Esophagus (tissue), 2 donors: Measurements from ENCODE around the gene EXT2. TPM values are rescaled to one million over a fixed set of nuclear protein-coding genes. Genes with fewer than 3 reads are reported as not detected.

Experiments
- H3K27ac ChIP-seq, 2 donors: one replicate each; pipeline ENCODE4 v1.5.1; 2013; ENCODE audit warnings: low read depth in 2 of 2, mild to moderate bottlenecking in 2 of 2, inconsistent platforms in 1 of 2, low read length in 1 of 2, moderate library complexity in 1 of 2
- H3K27me3 ChIP-seq, 2 donors: one replicate each; pipeline ENCODE4 v1.6.1; 2013; ENCODE audit warnings: low read length in 2 of 2, control low read depth in 1 of 2, mild to moderate bottlenecking in 1 of 2; ENCODE audit not compliant: insufficient read depth in 2 of 2, control insufficient read depth in 1 of 2
- H3K36me3 ChIP-seq, 2 donors: one replicate each; pipeline ENCODE4 v1.6.1; 2013; ENCODE audit warnings: low read length in 1 of 2; ENCODE audit not compliant: control insufficient read depth in 2 of 2, insufficient read depth in 2 of 2
- H3K4me1 ChIP-seq, 2 donors: one replicate each; pipeline ENCODE4 v1.6.1; 2013; ENCODE audit warnings: low read length in 1 of 2; ENCODE audit not compliant: control insufficient read depth in 2 of 2, insufficient read depth in 2 of 2
- H3K4me3 ChIP-seq, 2 donors: one replicate each; pipeline ENCODE4 v1.5.1; 2013; ENCODE audit warnings: low read length in 2 of 2, mild to moderate bottlenecking in 2 of 2, low read depth in 1 of 2, moderate library complexity in 1 of 2
- H3K9me3 ChIP-seq, 2 donors: one replicate each; pipeline ENCODE4 v1.6.1; 2013; ENCODE audit warnings: mild to moderate bottlenecking in 2 of 2, low read depth in 1 of 2, low read length in 1 of 2, moderate library complexity in 1 of 2; ENCODE audit not compliant: control insufficient read depth in 2 of 2, insufficient read depth in 1 of 2
- WGBS, 2 donors: extraction: QIAGEN DNeasy Blood & Tissue Kit; methylation state at CpG; one replicate each; pipeline ENCODE4 v1.1.7; 2013; 5-methylcytosine and 5-hydroxymethylcytosine counted together
- polyA plus RNA-seq, 2 donors: library from polyadenylated mRNA; stranded (reverse); fragments of 200-250 nt; gene quantifications; one replicate each; pipeline ENCODE4 v1.2.3, GENCODE V29; 2013
- donor health status: healthy with polysubstance abuse.
- donor health status: Bipolar disorder and iron deficiency.

Gene EXT2
- polyA plus RNA-seq, 2 donors = 13.5 to 16.4 TPM

DNA sequence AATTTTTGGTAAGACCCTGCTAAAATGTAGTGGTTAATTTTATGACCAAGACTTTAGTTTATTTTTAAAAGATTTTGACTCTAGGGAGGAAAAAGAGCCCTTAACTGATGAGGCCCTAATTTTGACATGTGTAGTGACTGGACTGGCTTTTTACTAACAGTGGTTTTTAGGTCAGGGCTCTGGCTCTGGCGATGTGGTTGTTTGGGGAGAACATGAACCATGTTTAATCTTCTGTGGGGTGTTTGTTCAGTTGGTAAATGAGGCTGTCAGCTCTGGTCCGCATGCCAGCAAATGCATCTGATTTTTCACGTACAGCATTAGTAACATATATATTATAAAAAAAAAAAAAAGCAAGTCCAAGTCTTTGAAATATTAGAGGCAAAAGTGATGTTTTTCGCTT is 104.3 kb downstream of the EXT2 start:
- no peak overlapping the region for H3K4me3 ChIP-seq
- no peaks in the 10 kb centered on the region for H3K9me3 ChIP-seq
- peaks cover 2% of the 10 kb centered on the region in 2 donors for H3K36me3 ChIP-seq
- no peak overlapping the region for H3K27ac ChIP-seq
- H3K27me3 ChIP-seq = no peaks in the 10 kb centered on the region
- 80 to 82% methylated on average over 4 of the region's 4 CpGs for WGBS, 2 donors
- peaks cover 0 to 3% of the 10 kb centered on the region in 2 donors for H3K4me1 ChIP-seq

DNA sequence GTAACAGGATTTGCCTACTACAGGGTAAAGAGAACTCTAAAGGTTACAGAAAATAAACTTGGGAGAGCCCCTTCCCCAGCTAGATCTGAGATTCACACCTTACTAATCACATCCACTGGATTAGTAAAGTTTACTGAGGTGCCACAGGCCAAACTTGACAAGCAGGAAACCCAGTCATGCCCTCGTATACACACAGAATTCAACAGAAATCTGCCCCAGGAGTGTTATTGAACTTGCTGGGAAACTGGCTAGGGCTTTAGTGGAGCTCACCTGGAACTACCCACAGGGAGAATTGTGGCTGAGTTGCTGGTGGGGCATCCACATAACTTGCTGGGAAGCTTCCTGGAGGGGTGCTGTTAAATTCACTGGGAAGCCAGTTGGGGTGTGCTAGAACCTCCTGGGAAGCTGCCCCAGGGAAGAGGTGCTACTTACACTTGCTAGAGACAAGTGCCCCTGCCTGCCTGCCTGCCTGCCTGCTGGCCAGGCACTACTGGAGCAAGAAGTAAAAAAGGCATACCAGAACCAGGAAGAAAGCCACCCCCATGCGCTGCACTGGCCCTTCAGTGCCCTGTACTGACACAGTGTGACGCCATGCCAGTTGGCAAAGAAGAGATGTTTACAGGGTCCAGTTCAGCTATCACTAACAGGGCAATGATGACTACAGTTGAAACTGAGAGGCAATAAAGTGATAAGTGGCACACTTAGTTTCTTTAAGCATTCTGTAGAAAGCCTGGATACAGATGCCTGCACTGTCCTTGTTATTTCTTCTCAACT is 108.0 kb downstream of the EXT2 start:
- no peak overlapping the region for H3K4me3 ChIP-seq
- H3K36me3 ChIP-seq = peaks cover 6 to 7% of the 10 kb centered on the region in 2 donors
- WGBS, 2 donors = 66 to 81% methylated on average over 3 of the region's 3 CpGs
- no peaks in the 10 kb centered on the region for H3K27me3 ChIP-seq
- peak overlapping the region; percentile 42 to 61 for H3K27ac ChIP-seq
- peaks cover 0 to 3% of the 10 kb centered on the region in 2 donors for H3K4me1 ChIP-seq
- H3K9me3 ChIP-seq = no peaks in the 10 kb centered on the region

DNA sequence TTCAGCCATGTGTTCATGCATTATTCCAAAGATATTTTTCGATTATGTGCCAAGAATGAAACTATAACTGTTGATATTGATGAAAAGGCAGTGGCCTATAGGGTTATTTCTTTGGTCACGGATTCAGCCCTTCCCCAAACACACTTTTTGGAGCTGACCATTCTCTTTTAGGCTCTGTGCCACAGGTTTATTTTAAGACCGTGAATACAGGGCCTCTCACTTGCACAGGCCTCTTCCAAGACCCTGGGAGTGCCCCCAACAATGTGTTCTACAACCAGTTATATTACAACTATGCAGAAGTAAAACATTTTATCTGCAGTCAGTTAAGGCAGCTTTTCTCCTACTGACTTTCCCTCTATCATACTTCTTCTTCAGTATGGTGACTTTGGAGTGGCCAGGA is 109.9 kb downstream of the EXT2 start:
- Histone ChIP-seq H3K27ac (no peak overlapping the region), H3K4me3 (no peak overlapping the region), H3K4me1 (peaks cover 0 to 3% of the 10 kb centered on the region in 2 donors), H3K9me3 (no peaks in the 10 kb centered on the region), H3K27me3 (no peaks in the 10 kb centered on the region), H3K36me3 (peaks cover 6 to 7% of the 10 kb centered on the region in 2 donors)
- WGBS, 2 donors = 84 to 86% methylated on average over 3 of the region's 3 CpGs

DNA sequence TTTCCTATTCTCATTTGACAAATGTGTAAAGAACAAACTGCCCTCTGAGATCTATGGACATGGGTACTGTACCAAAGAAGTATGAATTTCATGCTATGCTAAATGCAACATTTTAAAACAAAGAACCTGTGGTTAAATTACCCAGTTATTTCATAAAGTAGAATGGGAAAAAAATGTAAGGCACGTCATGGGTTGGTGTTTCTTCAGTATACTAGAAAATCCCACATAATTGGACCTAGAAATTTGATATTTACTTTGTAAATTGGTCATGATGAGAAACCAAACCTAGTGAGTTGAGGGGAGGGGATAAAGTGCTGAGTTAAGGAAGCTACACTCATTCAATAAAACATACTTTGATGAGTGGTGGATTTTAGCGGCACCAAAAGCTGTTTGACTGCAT is 110.4 kb downstream of the EXT2 start:
- no peak overlapping the region for H3K27ac ChIP-seq
- H3K36me3 ChIP-seq = peaks cover 5 to 6% of the 10 kb centered on the region in 2 donors
- H3K4me1 ChIP-seq = peaks cover 0 to 3% of the 10 kb centered on the region in 2 donors
- H3K9me3 ChIP-seq = no peaks in the 10 kb centered on the region
- H3K4me3 ChIP-seq = no peak overlapping the region
- no peaks in the 10 kb centered on the region for H3K27me3 ChIP-seq
- WGBS, 2 donors = 96% methylated on average over 2 of the region's 2 CpGs

DNA sequence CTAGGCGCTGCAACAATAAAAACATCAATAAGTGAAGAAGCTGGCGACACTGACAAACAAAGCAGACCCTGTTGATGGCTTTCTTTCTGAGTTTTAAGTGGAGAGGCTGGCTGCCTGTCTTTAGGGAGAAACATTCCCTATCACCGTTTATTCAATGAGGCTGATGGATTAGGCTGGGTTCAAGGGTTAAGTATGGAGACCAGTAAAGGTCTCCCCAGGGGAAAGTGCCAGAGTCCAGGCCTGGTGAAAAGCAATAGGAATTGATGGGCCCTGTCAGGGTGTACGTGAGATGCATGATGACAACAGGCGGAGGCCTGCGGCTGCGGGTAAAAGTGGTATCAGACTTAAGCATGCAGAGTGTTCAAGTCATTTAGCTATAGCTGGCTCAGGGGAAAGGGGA is 111.8 kb downstream of the EXT2 start:
- no peak overlapping the region for H3K4me3 ChIP-seq
- H3K27me3 ChIP-seq = no peaks in the 10 kb centered on the region
- H3K9me3 ChIP-seq = no peaks in the 10 kb centered on the region
- H3K36me3 ChIP-seq = peaks cover 5 to 6% of the 10 kb centered on the region in 2 donors
- 90% methylated on average over 7 of the region's 7 CpGs for WGBS, 2 donors
- no peak overlapping the region for H3K27ac ChIP-seq
- H3K4me1 ChIP-seq = peaks cover 0 to 3% of the 10 kb centered on the region in 2 donors

DNA sequence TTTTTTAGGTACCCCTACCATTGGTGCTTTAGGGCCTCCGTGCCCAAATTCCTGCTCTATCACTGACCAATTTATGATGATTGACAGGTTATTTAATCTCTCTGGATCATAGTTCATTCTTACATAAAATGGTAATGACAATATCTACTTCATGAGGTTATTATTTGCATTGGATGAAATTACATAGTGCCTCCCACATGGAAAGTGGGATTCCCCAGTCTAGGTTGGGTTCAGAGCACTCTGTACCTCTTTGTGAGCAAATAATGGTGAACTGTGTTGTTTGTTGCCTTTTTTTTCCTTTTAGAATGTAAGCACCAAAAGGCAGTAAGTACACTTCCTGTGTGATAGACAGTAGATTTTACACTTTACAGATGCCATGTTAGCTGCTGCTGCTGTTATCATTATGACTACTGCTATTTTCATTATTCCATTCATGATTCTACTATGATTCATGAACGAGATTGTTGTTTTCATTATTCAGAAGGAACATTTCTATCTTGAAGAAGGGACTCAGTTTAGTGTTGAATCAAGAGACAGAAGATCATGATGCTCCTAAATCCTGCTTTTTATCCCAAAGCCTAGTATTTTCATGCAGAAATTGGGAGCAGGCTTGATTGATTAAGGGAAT is 113.6 kb downstream of the EXT2 start:
- Histone ChIP-seq H3K36me3 (peaks cover 5 to 6% of the 10 kb centered on the region in 2 donors), H3K27ac (no peak overlapping the region), H3K4me3 (no peak overlapping the region), H3K27me3 (no peaks in the 10 kb centered on the region), H3K9me3 (no peaks in the 10 kb centered on the region), H3K4me1 (peaks cover 0 to 3% of the 10 kb centered on the region in 2 donors)
- 74 to 89% methylated on average over 2 of the region's 2 CpGs for whole genome bisulfite sequencing, 2 donors

DNA sequence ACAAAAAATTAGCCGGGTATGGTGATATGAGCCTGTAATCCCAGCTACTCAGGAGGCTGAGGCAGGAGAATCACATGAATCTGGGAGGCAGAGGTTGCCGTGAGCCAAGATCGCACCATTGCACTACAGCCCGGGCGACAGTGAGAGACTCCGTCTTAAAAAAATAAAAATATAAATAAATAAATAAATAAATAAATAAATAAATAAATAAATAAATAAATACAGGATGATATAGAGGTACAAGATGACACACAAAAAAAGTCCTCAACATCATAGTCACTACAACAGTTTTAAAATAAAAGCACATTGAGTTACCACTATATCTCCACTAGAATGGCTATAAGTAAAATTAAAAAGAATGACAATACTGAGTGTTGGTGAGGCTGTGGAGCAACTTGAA is 116.7 kb downstream of the EXT2 start:
- Histone ChIP-seq H3K4me3 (no peak overlapping the region), H3K36me3 (peaks cover 3% of the 10 kb centered on the region in 2 donors), H3K27ac (no peak overlapping the region), H3K27me3 (no peaks in the 10 kb centered on the region), H3K9me3 (no peaks in the 10 kb centered on the region), H3K4me1 (no peaks in the 10 kb centered on the region)
- 98 to 99% methylated on average over 6 of the region's 6 CpGs for WGBS, 2 donors

DNA sequence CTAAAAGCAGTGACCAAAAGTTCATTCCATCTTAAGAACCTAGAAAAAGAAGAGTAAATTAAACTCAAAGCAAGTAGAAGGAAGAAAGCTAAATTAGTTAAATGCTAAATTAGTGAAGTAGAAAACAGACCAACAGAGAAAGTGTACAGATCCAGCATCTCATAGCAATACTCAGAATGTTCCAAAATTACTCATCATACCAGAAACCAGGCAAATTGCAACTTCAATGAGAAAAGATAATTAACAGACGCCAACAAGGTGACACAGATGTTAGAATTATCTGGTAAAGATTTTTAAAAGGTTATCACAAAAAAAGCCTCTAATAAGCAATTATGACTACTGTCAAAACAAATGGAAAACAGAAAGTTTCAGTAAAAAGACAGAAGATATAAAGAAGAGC is 117.7 kb downstream of the EXT2 start:
- WGBS, 2 donors = 85 to 91% methylated on average over 1 of the region's 1 CpG
- H3K27me3 ChIP-seq = no peaks in the 10 kb centered on the region
- H3K9me3 ChIP-seq = no peaks in the 10 kb centered on the region
- H3K27ac ChIP-seq = no peak overlapping the region
- no peak overlapping the region for H3K4me3 ChIP-seq
- H3K36me3 ChIP-seq = no peaks in the 10 kb centered on the region
- no peaks in the 10 kb centered on the region for H3K4me1 ChIP-seq

DNA sequence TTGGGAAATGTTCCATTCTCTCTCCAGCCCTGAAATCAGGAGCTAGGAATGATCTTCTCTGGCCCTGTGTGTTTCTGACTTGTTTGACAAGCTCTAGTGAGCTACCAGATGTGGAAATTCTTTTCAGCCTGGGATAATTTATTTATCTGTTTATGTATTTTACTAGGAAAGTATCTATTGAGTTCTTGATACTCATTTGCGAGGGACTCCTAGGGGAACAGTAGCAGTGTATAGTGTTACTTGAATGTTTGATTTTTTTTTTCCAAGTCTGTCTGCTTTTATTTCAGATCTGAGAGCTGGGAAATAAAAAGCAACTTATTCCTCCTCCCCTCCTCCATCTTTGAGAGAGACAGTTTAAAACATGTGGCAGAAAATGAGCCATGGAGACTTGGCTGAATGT is 122.0 kb downstream of the EXT2 start:
- no peaks in the 10 kb centered on the region for H3K27me3 ChIP-seq
- no peak overlapping the region for H3K4me3 ChIP-seq
- WGBS, 2 donors = 83 to 93% methylated on average over 1 of the region's 1 CpG
- H3K9me3 ChIP-seq = no peaks in the 10 kb centered on the region
- H3K4me1 ChIP-seq = no peaks in the 10 kb centered on the region
- H3K36me3 ChIP-seq = no peaks in the 10 kb centered on the region
- no peak overlapping the region for H3K27ac ChIP-seq
